AG20443 (cell line): Measurements from ENCODE around the gene GFM2.
"Not testable (repeated sequence)": the region's sequence is repeated elsewhere in the genome, so short reads cannot be mapped to it uniquely, and the experiment has no call there.

Source experiments
- DNase-seq: peaks from one replicate; pipeline ENCODE4 v3.0.0; 2012; ENCODE audit warnings: low spot score, mixed read lengths

The GFM2 gene

DNA sequence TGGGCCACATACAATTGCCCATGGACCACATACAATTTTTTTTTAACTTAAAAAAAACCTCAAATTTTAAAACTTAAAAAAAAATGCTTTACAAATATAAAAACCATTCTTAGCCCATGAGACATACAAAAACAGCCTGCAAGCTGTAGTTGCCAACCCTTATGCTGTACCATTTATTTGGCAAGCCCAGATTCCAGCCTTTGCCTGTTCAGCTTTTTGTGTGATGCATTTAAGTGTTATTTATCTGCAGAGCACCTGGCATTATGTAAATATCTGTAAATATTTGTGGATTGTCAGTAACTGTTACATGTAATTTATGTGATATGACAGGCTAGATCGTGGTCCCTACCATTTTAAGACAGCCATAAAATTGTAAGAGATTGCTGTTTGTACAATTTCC lies 49.3 kb downstream of the GFM2 start:
- DNase-seq = no peak

DNA sequence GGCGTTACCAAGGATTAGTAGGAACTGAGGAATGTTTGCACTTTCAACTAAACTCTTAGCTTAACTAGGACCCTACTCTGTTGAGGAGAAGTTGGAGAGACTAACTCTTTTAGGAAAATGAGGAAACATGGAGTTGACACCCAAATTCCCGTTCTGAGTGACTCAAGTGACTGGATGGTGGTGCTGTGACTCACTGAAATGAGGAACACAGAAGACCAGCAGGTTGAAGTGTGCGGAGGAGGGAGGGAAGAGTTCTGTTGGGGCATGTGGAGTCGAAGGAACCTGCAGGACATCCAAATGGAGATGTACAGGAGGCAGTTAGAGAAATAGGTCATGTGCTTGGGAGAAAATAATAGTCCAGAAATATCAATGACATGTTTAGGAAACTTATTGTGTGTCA lies 73.7 kb downstream of the GFM2 start:
- no peak for DNase-seq

DNA sequence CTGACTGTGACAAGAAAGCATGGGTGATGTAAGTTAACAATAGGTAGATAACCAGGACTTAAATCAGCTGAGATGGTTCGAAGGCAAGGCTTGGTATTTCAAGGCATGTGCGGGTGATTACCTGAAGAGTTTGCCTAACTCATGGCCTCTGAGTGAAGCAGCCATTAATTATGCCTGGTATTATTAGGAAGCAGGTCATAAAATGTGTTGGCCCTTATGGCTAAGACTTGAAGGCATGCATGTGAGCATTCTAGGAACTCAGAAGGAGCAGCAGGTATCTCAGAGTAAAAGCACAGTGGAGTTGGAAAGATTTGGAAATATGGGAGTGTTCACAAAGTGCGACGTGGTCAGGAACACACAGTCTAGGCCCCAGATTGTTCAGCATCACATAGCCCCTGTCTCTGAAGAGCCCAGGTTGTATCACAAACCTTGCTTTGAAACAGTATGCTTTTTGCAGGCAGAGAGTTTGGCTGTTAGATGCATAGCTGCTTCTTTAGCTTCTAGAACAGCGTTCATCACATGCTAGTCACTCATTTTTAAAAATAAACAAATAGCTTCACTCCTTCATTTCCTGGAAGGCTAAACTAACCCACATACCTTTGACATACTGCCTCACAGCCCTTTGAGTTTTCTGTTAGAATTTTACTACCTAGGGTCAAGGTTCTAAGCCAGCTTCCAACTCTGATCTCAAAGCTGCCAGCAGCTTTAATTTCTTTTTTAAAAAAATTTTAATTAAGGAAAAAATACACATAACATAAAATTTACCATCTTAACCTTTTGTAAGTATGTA lies 79.8 kb downstream of the GFM2 start:
- DNase-seq = no peak

DNA sequence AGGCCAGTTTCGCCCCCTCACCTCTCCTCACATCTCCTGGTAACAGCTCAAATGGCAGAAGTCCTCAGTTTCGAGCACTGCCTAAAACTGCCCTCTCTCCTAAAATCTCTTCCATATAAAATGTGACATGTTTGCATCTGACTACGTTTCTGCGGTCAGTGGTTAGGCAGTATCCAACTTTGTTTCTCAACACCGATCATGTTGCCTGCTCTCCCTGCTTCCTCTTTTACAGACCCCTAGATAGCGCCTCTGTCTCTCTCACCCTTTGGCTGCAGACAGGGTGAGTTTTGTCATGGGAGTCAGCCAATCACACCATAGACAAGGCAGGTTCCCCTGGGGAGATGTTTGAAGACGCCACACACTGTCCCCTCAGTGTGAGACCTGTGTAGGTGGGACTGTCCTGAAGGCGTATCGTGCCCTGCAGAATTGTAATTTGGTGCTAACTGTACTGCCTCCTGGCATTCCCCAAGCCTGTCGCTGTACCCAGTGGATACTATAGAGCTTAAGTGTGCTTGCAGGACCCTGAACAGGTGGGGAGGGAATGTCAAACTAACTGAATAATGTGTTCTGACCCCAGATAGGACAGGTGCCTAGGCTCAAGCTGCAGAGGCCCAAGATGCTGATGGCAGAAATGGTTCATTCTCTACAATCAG lies 80.8 kb downstream of the GFM2 start:
- DNase-seq = peak; percentile 35

DNA sequence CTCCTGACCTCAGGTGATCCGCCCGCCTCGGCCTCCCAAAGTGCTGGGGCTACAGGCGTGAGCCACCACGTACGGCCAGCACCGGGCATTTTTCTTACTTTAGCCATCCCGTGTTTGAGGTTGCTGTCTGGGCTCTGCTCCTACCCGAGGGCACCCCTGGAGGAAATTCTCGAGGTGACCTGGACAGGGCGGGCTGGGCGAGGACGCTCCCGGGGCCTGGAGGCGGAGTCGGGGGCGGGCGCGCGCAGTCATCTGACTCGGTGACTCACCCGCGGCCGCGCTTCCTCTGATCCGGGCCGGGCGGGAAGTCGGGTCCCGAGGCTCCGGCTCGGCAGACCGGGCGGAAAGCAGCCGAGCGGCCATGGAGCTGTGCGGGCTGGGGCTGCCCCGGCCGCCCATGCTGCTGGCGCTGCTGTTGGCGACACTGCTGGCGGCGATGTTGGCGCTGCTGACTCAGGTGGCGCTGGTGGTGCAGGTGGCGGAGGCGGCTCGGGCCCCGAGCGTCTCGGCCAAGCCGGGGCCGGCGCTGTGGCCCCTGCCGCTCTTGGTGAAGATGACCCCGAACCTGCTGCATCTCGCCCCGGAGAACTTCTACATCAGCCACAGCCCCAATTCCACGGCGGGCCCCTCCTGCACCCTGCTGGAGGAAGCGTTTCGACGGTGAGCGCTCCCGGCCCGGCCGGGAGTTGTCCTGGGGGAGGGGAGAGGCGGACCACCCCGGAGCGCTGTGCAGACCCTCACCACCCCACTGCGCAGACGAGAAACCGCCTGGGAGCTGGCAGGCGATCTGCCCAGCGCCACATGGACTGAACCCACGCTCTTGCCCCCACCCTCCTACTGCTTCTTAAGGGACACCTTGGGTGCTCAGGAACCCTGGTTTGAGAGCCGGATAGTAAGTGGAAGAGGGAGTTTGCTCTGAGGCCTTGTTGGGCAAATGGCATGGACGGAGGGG lies 81.7 kb downstream of the GFM2 start, which contains the start of gene HEXB:
Gene HEXB (plus strand): TSS at position 334 of the 952 bp plus-strand sequence. CDS start 28 bp downstream, at position 362.
- DNase-seq = peak; percentile 98

DNA sequence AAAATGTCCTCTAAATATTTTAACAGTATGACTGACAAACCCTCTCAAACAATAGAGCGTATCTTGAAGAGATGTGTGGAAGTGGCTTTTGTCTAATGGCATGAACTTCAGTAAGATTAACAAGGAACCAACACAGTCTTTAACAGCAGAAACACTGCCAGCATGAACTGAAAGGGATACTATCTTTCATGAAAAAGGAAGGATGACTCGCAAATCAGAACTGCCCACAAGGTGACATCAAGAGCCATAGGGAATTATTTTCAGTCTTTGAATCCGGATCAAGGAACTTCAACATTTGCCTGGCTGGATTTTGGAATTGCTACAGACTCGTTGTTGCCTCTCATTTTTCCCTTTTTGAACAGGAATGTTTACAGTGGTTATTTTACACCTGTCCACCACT lies 87.0 kb downstream of the GFM2 start:
- no peak for DNase-seq

DNA sequence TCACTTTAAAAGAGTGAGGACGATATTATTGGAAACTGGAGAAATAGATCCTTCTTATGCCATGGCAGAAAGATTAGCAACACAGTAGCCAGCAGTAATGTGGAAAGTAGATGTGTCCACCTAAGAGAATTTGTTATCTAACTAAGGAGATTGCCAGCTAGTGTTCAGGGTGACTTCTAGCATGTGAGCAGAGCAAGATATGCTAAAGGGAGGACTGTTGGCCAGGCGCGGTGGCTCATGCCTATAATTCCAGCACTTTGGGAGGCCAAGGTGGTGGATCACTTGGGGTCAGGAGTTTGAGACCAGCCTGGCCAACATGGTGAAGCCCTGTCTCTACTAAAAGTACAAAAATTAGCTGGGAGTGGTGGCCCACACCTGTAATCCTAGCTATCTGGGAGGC lies 87.6 kb downstream of the GFM2 start:
- not testable (repeated sequence) for DNase-seq

DNA sequence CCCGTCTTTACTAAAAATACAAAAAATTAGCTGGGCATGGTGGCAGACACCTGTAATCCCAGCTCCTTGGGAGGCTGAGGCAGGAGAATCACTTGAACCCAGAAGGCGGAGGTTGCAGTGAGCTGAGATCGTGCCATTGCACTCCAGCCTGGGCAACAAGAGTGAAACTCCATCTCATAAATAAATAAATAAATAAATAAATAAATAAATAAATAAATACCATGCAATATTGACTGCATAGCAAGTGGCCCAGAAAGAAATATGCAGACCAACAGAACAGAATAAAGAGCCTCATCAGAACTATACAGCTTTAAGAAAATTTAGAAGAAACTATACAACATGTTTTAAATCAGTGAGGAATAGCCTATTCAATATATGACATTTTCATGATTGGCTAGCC lies 88.8 kb downstream of the GFM2 start:
- DNase-seq = not testable (repeated sequence)

DNA sequence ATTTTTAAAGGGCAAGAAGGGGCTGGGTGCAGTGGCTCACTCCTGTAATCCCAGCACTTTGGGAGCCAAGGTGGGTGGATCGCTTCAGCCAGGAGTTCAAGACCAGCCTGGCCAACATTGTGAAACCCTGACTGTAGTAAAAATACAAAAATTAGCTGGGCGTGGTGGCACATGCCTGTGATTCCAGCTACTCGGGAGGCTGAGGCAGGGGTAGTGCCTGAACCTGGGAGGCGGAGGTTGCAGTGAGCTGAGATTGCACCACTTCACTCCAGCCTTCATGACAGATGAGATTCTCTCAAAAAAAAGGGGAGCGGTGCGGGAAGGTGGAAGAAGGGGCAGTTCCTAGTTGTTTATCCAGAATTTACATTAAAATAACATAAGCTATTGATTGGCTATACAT lies 90.5 kb downstream of the GFM2 start:
- not testable (repeated sequence) for DNase-seq

DNA sequence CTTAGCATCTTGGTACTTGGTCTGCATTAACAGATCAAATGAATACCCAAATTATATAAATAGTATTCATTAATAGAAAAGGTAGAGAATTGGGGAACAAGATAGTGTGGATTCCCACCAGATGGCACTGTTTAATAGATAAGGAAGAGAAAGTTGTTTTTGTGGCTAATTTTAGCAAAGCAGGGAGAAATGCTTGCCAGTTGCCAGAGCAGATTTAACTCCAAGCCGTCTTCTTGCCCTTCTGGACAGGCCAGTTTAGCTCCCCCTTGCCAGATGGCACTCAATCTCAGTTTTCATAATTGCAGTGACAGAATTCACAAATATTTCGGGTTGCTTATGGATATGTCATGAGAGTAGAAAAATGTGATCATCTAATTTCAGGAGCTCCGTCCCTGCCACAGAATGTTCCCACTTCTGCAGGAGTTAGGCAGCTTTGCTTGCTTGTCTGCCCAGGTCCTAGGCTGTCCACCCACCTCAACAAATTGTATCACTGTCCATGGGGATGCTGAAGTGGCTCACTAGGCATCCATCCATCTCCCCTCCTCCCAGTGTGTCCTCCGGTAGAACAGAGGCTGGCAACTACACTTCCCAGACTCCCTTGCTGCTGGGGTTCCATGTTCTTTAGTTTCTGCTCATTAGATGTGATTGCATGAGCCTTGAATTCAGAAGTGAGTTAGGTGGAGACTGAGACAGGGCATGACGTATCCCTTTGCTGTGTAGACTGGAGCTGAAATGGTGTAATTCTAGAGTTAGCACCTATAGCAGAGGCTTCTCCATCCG lies 93.7 kb downstream of the GFM2 start:
- peak; percentile 43 for DNase-seq

DNA sequence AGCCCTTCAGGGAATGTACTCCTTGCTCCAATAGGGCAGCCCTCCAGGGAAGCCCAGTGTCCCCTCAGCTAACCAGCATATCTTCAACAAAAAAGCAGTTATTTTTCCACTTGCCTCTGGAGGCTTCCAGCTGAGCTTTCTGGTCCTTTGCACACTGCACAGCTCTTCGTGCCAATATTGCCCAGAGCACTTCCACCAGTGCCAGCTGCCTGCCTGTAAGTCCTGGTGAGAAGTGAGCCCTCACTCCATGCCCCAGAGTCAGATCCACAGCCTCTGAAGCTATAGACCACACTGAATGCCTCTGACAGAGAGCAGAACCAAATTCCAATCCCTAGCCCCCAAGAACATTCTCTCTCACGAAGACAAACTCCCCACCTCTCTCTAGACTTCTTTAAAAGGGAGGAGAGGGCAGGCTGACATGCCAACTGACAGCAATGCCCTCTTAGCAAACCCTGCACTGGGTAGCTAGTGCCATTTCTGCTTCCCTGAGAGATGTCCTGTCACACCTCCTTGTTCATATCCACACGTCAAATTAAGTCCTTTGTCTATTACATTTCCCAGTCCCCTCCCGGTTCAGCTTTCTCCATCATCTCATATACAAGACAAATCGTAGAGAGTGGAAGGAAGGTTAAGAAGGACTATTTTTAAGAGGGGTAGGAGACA lies 94.6 kb downstream of the GFM2 start:
- DNase-seq = no peak
